Mucosa of descending colon (tissue), 3 donors: ENCODE data around the gene RMI2. TPM values are rescaled to one million over a fixed set of nuclear protein-coding genes. Genes with fewer than 3 reads are reported as not detected.
A peak's percentile ranks its signal among the peaks of the same experiment; 100 is the strongest.

Source experiments
- ATAC-seq: fragments of 200-7000 bp; cut with Tn5 transposase; one replicate; pipeline ENCODE4 v1.9.1; 2020; ENCODE audit warnings: mild to moderate bottlenecking, moderate library complexity
- DNase-seq, 3 donors: peaks; one replicate each; pipeline ENCODE4 v3.0.0-alpha.2; 2020
- H3K36me3 ChIP-seq: fragments of 200-600 bp; one replicate; pipeline ENCODE4 v1.8.0; 2021; ENCODE audit warnings: low read depth, mild to moderate bottlenecking
- H3K4me1 ChIP-seq: fragments of 200-600 bp; one replicate; pipeline ENCODE4 v1.8.0; 2021; ENCODE audit warnings: low read depth, mild to moderate bottlenecking
- H3K4me3 ChIP-seq: fragments of 200-600 bp; one replicate; pipeline ENCODE4 v1.8.0; 2021; ENCODE audit warnings: mild to moderate bottlenecking
- H3K9me3 ChIP-seq: fragments of 200-600 bp; one replicate; pipeline ENCODE4 v1.8.0; 2021; ENCODE audit warnings: mild to moderate bottlenecking
- CTCF ChIP-seq: fragments of 200-600 bp; IDR thresholded peaks from one replicate; pipeline ENCODE4 v1.8.0; 2022; ENCODE audit warnings: antibody characterized with exemption, mild to moderate bottlenecking
- intact Hi-C, 2 donors: fragments of 100-400 bp; cut with DNase I in 1 of 2; cut with micrococcal nuclease in 1 of 2; formaldehyde crosslinking; loops; one replicate each; pipeline versions ENCODE4 v1.11.0 to v1.11.1; 2022; cut with DNase I, micrococcal nuclease
- total RNA-seq, 3 donors: library from RNA; stranded (reverse); fragmentation: NEBNext Ultra II Directional in 2 of 3; extraction: Animal tissue kit (Norgen Biotek cat#: 25700) in 2 of 3; gene quantifications; one replicate each; pipeline versions ENCODE4 v1.2.1 to v1.2.4, GENCODE V29; 2021 to 2023
- donor health status: DM: no; HTN: no; CAD: no; lungs with moderate emphysema.
- donor health status: DM: no; HTN: no; CAD: no.
- donor health status: DM: no; HTN: yes; CAD: no.

RMI2 gene
- total RNA-seq, 3 donors from 2014 or later: 2.1 to 12.1 (median 7.0) TPM

DNA sequence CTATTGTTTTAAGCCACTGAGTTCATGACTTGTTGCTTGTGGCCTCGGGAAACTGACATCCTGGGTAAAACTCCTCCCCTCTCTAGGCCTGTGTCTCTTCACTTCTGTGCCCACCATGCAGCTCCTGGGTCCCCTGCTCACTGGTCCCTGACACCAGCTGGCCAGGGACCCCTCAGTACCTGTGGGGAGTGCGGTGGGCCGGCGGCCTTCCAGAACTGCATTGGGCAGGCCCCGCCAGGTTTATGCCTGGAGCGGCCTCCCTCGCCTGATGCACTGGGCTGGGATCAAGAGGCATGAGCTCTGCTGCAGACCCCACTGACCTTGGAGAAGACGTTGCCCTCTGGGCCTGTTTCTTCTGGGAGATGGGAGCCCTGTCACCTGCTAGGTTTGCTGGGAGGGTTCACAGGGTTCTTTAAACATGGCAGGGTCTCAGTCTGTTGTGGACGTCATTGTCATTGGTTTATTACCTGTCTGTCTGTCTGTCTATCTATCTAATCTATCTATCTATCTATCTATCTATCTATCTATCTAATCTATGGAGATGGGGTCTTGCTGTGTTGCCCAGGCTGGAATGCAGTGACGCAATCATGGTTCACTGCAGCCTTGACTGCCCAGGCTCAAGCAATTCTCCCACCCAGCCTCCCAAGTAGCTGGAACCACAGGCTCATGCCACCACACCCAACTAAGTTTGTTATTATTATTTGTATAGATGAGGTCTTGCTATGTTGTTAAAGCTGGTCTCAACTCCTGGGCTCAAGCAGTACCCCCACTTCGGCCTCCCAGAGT, 21.5 kb upstream of the RMI2 start:
- DNase-seq (no peak), ATAC-seq (no peak)
- no peak for TF ChIP-seq CTCF
- Histone ChIP-seq H3K36me3 (no peaks in the 10 kb centered on the region), H3K4me1 (peaks cover 3% of the 10 kb centered on the region), H3K9me3 (no peaks in the 10 kb centered on the region), H3K4me3 (no peak overlapping the region)
- intact Hi-C loops: no loop called here

GRCh38 chr16:11325404-11326083, 19.7 kb upstream of the RMI2 start:
- H3K4me1 ChIP-seq: peaks cover 3% of the 10 kb centered on the region
- H3K9me3 ChIP-seq: no peaks in the 10 kb centered on the region
- H3K36me3 ChIP-seq: no peaks in the 10 kb centered on the region
- intact Hi-C loops: no loop called here
- no peak overlapping the region for H3K4me3 ChIP-seq
- ATAC-seq (peak; percentile 21), DNase-seq (no peak)
- TF ChIP-seq CTCF: no peak

DNA sequence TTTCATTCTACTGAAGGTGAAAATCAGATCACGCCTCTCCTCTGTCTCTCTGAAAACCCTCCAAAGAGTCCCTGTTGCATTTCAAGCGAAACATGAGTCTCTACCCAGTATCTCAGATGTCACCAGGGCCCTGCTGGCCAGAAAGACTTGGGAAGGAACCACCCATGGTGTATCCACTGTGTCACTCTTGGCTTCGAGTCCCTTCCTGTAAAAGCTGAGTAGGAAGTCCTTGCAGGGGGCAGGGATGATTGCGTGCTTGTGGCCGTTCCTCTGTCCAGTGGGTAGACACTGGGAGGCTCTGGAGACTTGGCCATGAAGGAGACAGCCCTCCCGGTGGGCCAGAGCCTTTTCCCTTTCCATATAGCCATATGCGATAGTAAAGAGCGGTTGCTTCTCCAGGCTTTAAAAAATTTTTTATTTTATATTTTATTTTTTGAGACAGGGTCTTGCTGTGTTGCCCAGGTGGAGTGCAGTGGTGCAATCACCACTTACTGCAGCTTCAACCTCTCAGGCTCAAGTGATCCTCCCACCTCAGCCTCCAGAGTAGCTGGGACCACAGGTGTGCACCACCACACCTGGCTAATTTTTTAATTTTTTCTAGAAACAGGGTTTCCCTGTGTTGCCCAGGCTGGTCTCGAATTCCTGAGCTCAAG, 19.0 kb upstream of the RMI2 start:
- DNase-seq (no peak), ATAC-seq (no peak)
- Histone ChIP-seq H3K9me3 (no peaks in the 10 kb centered on the region), H3K36me3 (no peaks in the 10 kb centered on the region), H3K4me1 (peaks cover 3% of the 10 kb centered on the region), H3K4me3 (no peak overlapping the region)
- TF ChIP-seq CTCF: no peak
- intact Hi-C loops: no loop called here

- intact Hi-C loops: no loop called here
- no peak for ATAC-seq
- no peak for DNase-seq
- Histone ChIP-seq H3K4me1 (peaks cover 3% of the 10 kb centered on the region), H3K9me3 (no peaks in the 10 kb centered on the region), H3K4me3 (no peak overlapping the region), H3K36me3 (no peaks in the 10 kb centered on the region)
- no peak for TF ChIP-seq CTCF
These were observed 18.5 kb upstream of the RMI2 start for GRCh38 chr16:11326737-11327276.

GRCh38 chr16:11327277-11328171, 17.7 kb upstream of the RMI2 start:
- intact Hi-C loops: no loop called here
- H3K36me3 ChIP-seq: no peaks in the 10 kb centered on the region
- peaks cover 3% of the 10 kb centered on the region for H3K4me1 ChIP-seq
- no peak for TF ChIP-seq CTCF
- H3K9me3 ChIP-seq: no peaks in the 10 kb centered on the region
- ATAC-seq (peak; percentile 29), DNase-seq (peak in 1 of 3 donors; percentile 66)
- H3K4me3 ChIP-seq: no peak overlapping the region
